ACHN (cell line): ENCODE data around the gene ZNF862.
A peak's percentile ranks its signal among the peaks of the same experiment; 100 is the strongest.
"Not testable (repeated sequence)": the region's sequence is repeated elsewhere in the genome, so short reads cannot be mapped to it uniquely, and the experiment has no call there.

Experiments
- DNase-seq: peaks from one replicate; pipeline ENCODE4 v3.0.0-alpha.2; 2015
- in situ Hi-C: cut with HindIII; loops from 2 replicates; pipeline ENCODE4 v1.10.0; 2017; ENCODE audit warnings: low sequenced_read_pairs, low pct_ligation_motif_present, low pct_unique_long_range_greater_than_20kb

Gene ZNF862

GRCh38 chr7:149883048-149883438 is 44.9 kb downstream of the ZNF862 start:
- no peak for DNase-seq
- in situ Hi-C loops = no loop called here

GRCh38 chr7:149883452-149883861 is 45.3 kb downstream of the ZNF862 start:
- in situ Hi-C loops = no loop called here
- DNase-seq = peak; percentile 78

- no peak for DNase-seq
- in situ Hi-C loops = no loop called here
These were observed 45.8 kb downstream of the ZNF862 start for GRCh38 chr7:149884016-149884415.

DNA sequence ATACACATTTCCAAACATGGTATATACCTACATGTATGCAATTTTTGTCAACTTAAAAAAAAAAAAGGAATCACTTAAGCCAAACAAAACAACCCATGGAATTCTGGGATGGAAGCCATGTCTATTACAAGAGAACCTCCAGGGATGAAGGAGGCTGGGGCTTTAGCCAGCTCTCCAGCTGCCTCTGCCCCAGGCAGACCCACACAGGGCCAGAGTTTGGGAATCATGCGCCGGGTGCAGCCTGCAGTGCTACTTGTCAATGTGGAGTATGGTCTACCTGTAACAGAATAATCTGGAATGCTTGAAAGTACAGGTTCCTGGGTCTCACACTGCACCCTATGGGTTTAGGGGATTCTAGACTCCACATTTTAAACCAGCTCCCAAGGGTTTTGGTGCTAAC is 46.4 kb downstream of the ZNF862 start:
- in situ Hi-C loops = no loop called here
- DNase-seq = no peak

DNA sequence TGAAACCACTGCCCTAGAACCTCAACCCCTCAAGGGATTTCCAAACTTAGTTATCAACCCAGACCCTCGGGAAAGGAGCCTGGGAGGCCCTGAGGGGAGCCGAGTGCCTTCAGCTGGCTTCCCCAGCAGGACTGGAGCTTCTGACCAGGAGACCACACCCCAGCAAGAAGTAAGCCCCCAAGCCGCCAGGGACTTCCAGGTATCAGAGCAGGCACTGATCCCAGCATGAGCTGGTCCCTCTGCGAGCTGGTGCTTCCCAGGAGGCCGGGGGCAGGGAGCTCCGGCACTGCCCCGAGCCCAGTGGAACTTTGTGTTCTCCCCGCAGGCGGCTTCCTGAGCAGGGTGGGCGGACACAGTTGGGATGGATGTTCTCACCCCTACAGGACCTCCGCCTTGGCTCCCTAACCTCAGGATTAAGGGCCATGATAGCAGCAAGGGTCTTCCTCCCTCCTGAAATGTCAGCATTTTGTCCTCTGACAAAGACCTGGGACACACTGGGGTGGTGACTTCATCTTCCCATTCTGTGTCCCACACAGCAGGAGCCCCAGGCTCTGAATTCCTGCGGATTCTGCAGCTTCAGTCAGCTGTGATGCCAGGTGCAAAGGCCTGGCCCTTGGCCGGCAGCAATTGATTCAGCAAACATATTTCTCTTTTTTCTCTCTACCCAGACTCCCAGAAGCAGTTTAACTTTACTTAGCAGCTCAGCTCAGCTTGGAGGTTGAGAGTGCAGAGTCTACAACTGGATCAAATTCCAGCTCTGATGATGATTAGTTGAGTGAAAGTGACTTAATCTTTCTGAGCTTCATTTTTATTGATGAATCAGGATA is 47.2 kb downstream of the ZNF862 start:
- in situ Hi-C loops = no loop called here
- DNase-seq = no peak

DNA sequence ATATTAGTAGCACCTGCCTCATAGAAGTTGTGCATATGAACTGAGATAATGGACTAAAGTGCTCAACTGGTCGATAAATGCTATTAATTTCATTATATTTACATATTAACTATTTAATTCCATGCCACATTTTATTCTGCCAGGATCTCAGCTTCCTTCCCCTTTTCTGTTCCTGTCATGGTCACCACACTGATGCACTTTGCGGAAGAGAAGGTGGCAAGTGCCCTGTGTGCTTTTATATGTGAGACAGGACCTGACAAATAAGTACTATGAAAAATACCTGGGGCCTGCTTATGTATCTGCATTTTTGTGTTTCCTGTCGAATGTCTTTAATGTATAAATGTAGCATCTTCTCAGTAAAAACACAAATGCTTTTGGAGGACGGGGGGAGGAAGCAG is 47.8 kb downstream of the ZNF862 start:
- in situ Hi-C loops = no loop called here
- no peak for DNase-seq

GRCh38 chr7:149887311-149887710 is 49.1 kb downstream of the ZNF862 start:
- in situ Hi-C loops = no loop called here
- no peak for DNase-seq

DNA sequence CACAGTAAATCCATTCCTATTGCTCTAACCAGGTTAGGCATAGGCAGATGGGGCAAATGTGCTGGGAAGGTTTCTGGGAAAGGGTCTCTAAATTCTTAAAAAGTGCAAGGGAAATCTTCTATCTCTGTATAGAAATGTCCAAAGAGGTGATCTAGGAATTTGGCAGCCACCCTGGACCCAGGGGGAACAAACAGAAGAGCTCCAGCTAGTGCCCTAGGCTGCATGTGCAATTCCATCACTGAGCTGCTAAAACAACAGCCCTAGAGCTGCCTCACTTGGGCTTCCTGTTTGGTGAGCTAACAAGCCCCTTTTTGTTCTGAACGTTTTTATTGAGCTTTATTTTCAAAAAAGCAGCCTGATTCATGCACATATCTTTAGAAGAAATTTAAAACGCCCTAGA is 52.5 kb downstream of the ZNF862 start:
- DNase-seq, in situ Hi-C loops: not testable (repeated sequence)

GRCh38 chr7:149894957-149895356 is 56.8 kb downstream of the ZNF862 start:
- in situ Hi-C loops = not testable (repeated sequence)

GRCh38 chr7:149907776-149908376 is 69.7 kb downstream of the ZNF862 start:
- in situ Hi-C loops = not testable (repeated sequence)

More at GRCh38 chr7:149894957-149895356, 56.8 kb downstream of the ZNF862 start:
- DNase-seq = not testable (repeated sequence)

GRCh38 chr7:149910219-149910618 is 72.0 kb downstream of the ZNF862 start:
- in situ Hi-C loops, DNase-seq: not testable (repeated sequence)

More at GRCh38 chr7:149907776-149908376, 69.7 kb downstream of the ZNF862 start:
- DNase-seq = not testable (repeated sequence)

DNA sequence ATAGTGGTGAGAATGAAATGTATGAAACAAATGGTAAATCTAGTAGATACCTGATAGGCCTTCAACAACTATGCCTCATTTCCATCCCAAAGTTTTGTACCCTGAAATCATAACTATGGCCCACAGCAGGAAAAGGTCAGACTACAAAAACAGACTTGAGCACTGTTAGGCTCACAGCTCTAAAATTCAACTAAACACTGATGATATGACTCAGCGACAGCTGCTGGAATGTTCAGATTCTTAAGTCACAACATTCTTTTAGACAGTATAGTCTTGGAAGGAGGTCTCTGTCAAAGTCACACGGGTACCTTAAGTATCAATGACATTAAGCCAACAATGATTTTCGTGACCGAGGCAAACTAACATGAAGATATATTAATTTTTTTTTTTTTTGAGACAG is 74.0 kb downstream of the ZNF862 start:
- DNase-seq = peak; percentile 47
- in situ Hi-C loops = not testable (repeated sequence)
